Loucy (cell line): ENCODE data around the gene BOD1L1.

ENCODE experiments used
- H2AFZ ChIP-seq: fragments of 200-600 bp; sonication (generic); 2 replicates; pipeline ENCODE4 v1.6.0; 2016; ENCODE audit warnings: antibody characterized with exemption, mild to moderate bottlenecking, low read length, moderate library complexity
- H3F3A ChIP-seq: fragments of 200-600 bp; 2 replicates; pipeline ENCODE4 v1.6.0; 2016; ENCODE audit warnings: antibody characterized with exemption, low read depth, mild to moderate bottlenecking
- H3K27me3 ChIP-seq: fragments of 200-600 bp; sonication (generic); 2 replicates; pipeline ENCODE4 v1.6.1; 2014; ENCODE audit warnings: low read length, mild to moderate bottlenecking; ENCODE audit not compliant: insufficient read depth, poor library complexity, severe bottlenecking
- H3K36me3 ChIP-seq: fragments of 200-600 bp; sonication (generic); 2 replicates; pipeline ENCODE4 v1.6.1; 2016; ENCODE audit warnings: low read length; ENCODE audit not compliant: insufficient read depth
- H3K4me1 ChIP-seq: fragments of 200-600 bp; sonication (generic); 2 replicates; pipeline ENCODE4 v1.5.1; 2014; ENCODE audit warnings: low read length, mild to moderate bottlenecking; ENCODE audit not compliant: insufficient read depth, poor library complexity, severe bottlenecking
- H3K4me2 ChIP-seq: fragments of 200-600 bp; sonication (generic); 2 replicates; pipeline ENCODE4 v1.6.0; 2014; ENCODE audit warnings: antibody characterized with exemption, low read length, low read depth, mild to moderate bottlenecking; ENCODE audit not compliant: poor library complexity, severe bottlenecking
- H3K4me3 ChIP-seq: fragments of 200-600 bp; sonication (generic); 2 replicates; pipeline ENCODE4 v1.5.1; 2014; ENCODE audit warnings: low read length, mild to moderate bottlenecking, mixed read lengths; ENCODE audit not compliant: poor library complexity, severe bottlenecking
- H3K79me2 ChIP-seq: fragments of 200-600 bp; sonication (generic); 2 replicates; pipeline ENCODE4 v1.6.1; 2014; ENCODE audit warnings: low read length; ENCODE audit not compliant: insufficient read depth
- H3K9ac ChIP-seq: fragments of 200-600 bp; sonication (generic); 2 replicates; pipeline ENCODE4 v1.6.0; 2014; ENCODE audit warnings: mild to moderate bottlenecking, low read depth, low read length, moderate library complexity; ENCODE audit not compliant: poor library complexity, severe bottlenecking
- H3K9me2 ChIP-seq: fragments of 200-600 bp; sonication (generic); replicated peaks from 2 replicates; pipeline ENCODE4 v1.6.1; 2016; ENCODE audit warnings: low read depth, low read length, mixed read lengths
- H3K9me3 ChIP-seq: fragments of 200-600 bp; sonication (generic); 2 replicates; pipeline ENCODE4 v1.6.1; 2014; ENCODE audit warnings: mild to moderate bottlenecking, antibody characterized with exemption, low read length, low read depth; ENCODE audit not compliant: insufficient read depth
- H4K20me1 ChIP-seq: fragments of 200-600 bp; sonication (generic); 2 replicates; pipeline ENCODE4 v1.6.0; 2014; ENCODE audit warnings: antibody characterized with exemption, low read length, mild to moderate bottlenecking; ENCODE audit not compliant: insufficient read depth, poor library complexity, severe bottlenecking
- CTCF ChIP-seq: fragments of 200-600 bp; sonication (generic); conservative IDR thresholded peaks from 2 replicates; pipeline ENCODE4 v1.5.1; 2014; ENCODE audit warnings: mild to moderate bottlenecking, antibody characterized with exemption, low read length
- EZH2phosphoT487 ChIP-seq: fragments of 200-600 bp; IDR thresholded peaks from 2 replicates; pipeline ENCODE4 v1.6.1; 2018; ENCODE audit warnings: antibody characterized with exemption, mild to moderate bottlenecking, moderate library complexity, borderline replicate concordance

Gene BOD1L1

GRCh38 chr4:13597604-13598003, 29.9 kb downstream of the BOD1L1 start:
- TF ChIP-seq EZH2phosphoT487 (no peak), CTCF (no peak)
- Histone ChIP-seq H3K27me3 (no peaks in the 10 kb centered on the region), H3K4me2 (no peak overlapping the region), H2AFZ (no peak overlapping the region), H3K4me1 (no peaks in the 10 kb centered on the region), H4K20me1 (no peaks in the 10 kb centered on the region), H3K9ac (no peak overlapping the region), H3K9me3 (no peaks in the 10 kb centered on the region), H3K4me3 (no peak overlapping the region), H3K9me2 (no peaks in the 10 kb centered on the region), H3F3A (no peaks in the 10 kb centered on the region), H3K79me2 (no peaks in the 10 kb centered on the region), H3K36me3 (peaks cover 90% of the 10 kb centered on the region)

GRCh38 chr4:13597141-13597540, 30.4 kb downstream of the BOD1L1 start:
- H3K9ac ChIP-seq, result no peak overlapping the region
- no peak overlapping the region for H3K4me3 ChIP-seq
- no peak for TF ChIP-seq CTCF
- no peak for TF ChIP-seq EZH2phosphoT487
- H2AFZ ChIP-seq, result no peak overlapping the region
- no peaks in the 10 kb centered on the region for H3F3A ChIP-seq
- H3K4me1 ChIP-seq, result no peaks in the 10 kb centered on the region
- H3K36me3 ChIP-seq, result peaks cover 89% of the 10 kb centered on the region
- H3K27me3 ChIP-seq, result no peaks in the 10 kb centered on the region
- no peaks in the 10 kb centered on the region for H3K79me2 ChIP-seq
- no peaks in the 10 kb centered on the region for H3K9me2 ChIP-seq
- no peak overlapping the region for H3K4me2 ChIP-seq
- H4K20me1 ChIP-seq, result no peaks in the 10 kb centered on the region
- H3K9me3 ChIP-seq, result no peaks in the 10 kb centered on the region

- H3K9me2 ChIP-seq, result no peaks in the 10 kb centered on the region
- no peaks in the 10 kb centered on the region for H3K9me3 ChIP-seq
- H3K9ac ChIP-seq, result no peak overlapping the region
Observed at GRCh38 chr4:13592220-13592619, 35.3 kb downstream of the BOD1L1 start.

More at GRCh38 chr4:13592220-13592619, 35.3 kb downstream of the BOD1L1 start:
- Histone ChIP-seq H3K27me3 (no peaks in the 10 kb centered on the region), H3K36me3 (peaks cover 76% of the 10 kb centered on the region), H3K4me3 (no peak overlapping the region), H3K4me2 (no peak overlapping the region), H3F3A (no peaks in the 10 kb centered on the region), H2AFZ (no peak overlapping the region), H4K20me1 (no peaks in the 10 kb centered on the region), H3K4me1 (no peaks in the 10 kb centered on the region), H3K79me2 (no peaks in the 10 kb centered on the region)
- TF ChIP-seq CTCF (no peak), EZH2phosphoT487 (no peak)
